Choroid plexus epithelial cell (primary cell): ENCODE data around the gene ERH.

ENCODE experiments used
- DNase-seq: peaks from one replicate; pipeline ENCODE4 v3.0.0-alpha.2; 2010; ENCODE audit warnings: low read depth
- H3K4me3 ChIP-seq: 2 replicates; pipeline ENCODE4 v1.5.1; 2011; ENCODE audit warnings: low read depth, mild to moderate bottlenecking, control low read depth, low read length, moderate library complexity
- CTCF ChIP-seq: conservative IDR thresholded peaks from 2 replicates; pipeline ENCODE4 v1.5.1; 2011; ENCODE audit warnings: low read depth, mild to moderate bottlenecking, control low read depth, inconsistent platforms, low read length, moderate library complexity

The ERH gene

DNA sequence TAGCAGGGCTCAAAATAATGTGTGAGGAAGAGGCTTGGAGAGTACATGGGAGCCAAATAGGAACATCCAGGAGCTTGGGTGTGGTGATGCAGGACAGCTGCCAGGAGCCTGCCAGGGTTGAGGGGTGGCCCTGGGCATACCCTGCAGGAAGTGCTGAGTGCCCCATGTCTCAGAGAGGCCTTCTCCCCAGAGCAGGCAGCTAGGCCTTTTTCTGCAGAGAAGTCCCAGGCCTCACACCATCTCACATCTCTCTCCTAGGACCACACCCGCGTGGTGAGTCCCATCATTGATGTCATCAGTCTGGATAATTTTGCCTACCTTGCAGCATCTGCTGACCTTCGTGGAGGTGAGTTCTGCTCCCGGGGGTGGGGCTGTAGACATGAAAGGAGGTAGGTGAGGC, 66.9 kb downstream of the ERH start:
- DNase-seq: no peak
- H3K4me3 ChIP-seq: no peak overlapping the region
- no peak for TF ChIP-seq CTCF
